HepG2 (cell line): ENCODE results near the gene KIF13A. TPM values are rescaled to one million over a fixed set of nuclear protein-coding genes. Genes with fewer than 3 reads are reported as not detected.

Source experiments
- GMEB1 ChIP-seq: sonication (generic); formaldehyde crosslinking; IDR thresholded peaks from 2 replicates; pipeline ENCODE4 v1.5.1; 2020; ENCODE audit warnings: missing genetic modification reagents, mild to moderate bottlenecking, borderline replicate concordance
- SP140L ChIP-seq: sonication (generic); formaldehyde crosslinking; IDR thresholded peaks from 2 replicates; pipeline ENCODE4 v1.4.0; 2020; ENCODE audit warnings: missing genetic modification reagents, borderline replicate concordance
- TFDP2 ChIP-seq: sonication (generic); formaldehyde crosslinking; IDR thresholded peaks from 2 replicates; pipeline ENCODE4 v1.4.0; 2020; ENCODE audit warnings: missing genetic modification reagents
- ZNF207 ChIP-seq: fragments of 450-650 bp; IDR thresholded peaks from 2 replicates; pipeline ENCODE4 v1.6.1; 2016; ENCODE audit warnings: antibody characterized with exemption, borderline replicate concordance
- ZNF264 ChIP-seq: sonication (generic); formaldehyde crosslinking; IDR thresholded peaks from 2 replicates; pipeline ENCODE4 v1.4.0; 2020; ENCODE audit warnings: missing genetic modification reagents
- ZNF331 ChIP-seq: sonication (generic); formaldehyde crosslinking; IDR thresholded peaks from 2 replicates; pipeline ENCODE4 v1.4.0; 2020; ENCODE audit warnings: missing genetic modification reagents
- ZNF496 ChIP-seq: sonication (generic); formaldehyde crosslinking; IDR thresholded peaks from 2 replicates; pipeline ENCODE4 v1.8.1; 2023; ENCODE audit warnings: mild to moderate bottlenecking, moderate library complexity, missing genetic modification reagents; ENCODE audit not compliant: insufficient replicate concordance
- ZNF609 ChIP-seq: sonication (generic); formaldehyde crosslinking; IDR thresholded peaks from 2 replicates; pipeline ENCODE4 v1.4.0; 2020; ENCODE audit warnings: mild to moderate bottlenecking, missing genetic modification reagents, borderline replicate concordance
- ZNF766 ChIP-seq: sonication (generic); formaldehyde crosslinking; IDR thresholded peaks from 2 replicates; pipeline ENCODE4 v1.5.0; 2020; ENCODE audit warnings: missing genetic modification reagents, borderline replicate concordance
- polyA plus RNA-seq, 8 experiments: library from polyadenylated mRNA; depleted of rRNA in 3 of 8; stranded (reverse) in 7 of 8; unstranded in 1 of 8; fragments of >200 nt; fragmentation: Illumina TruSeq in 4 of 8; extraction: Trizol in 4 of 8; gene quantifications; 2 replicates each; pipeline versions ENCODE4 v1.2.1 to v1.2.3, GENCODE V29; 2011 to 2016; ENCODE audit warnings: low read depth in 4 of 8, missing spikeins in 1 of 8, mixed read lengths in 1 of 8; ENCODE audit not compliant: insufficient read depth in 1 of 8
- total RNA-seq, 5 experiments: library from RNA; depleted of rRNA; stranded (reverse); fragments of >200 nt; fragmentation: Illumina TruSeq; extraction: Trizol; gene quantifications; 2 replicates each; pipeline ENCODE4 v1.2.3, GENCODE V29; 2016; ENCODE audit warnings: low read depth in 1 of 5
- TF ChIP-seq, protein P1 (sequence below), 2 experiments: sonication (generic) in 1 of 2; formaldehyde crosslinking in 1 of 2; IDR thresholded peaks; 2 replicates each; pipeline versions ENCODE4 v1.6.1 to v1.9.0; 2014 to 2022; ENCODE audit warnings: antibody characterized with exemption in 1 of 2, borderline replicate concordance in 1 of 2, inconsistent platforms in 1 of 2, low read depth in 1 of 2, missing genetic modification reagents in 1 of 2
- TF ChIP-seq, protein P2 (sequence below): sonication (generic); formaldehyde crosslinking; IDR thresholded peaks from 2 replicates; pipeline ENCODE4 v1.4.0; 2020; ENCODE audit warnings: mild to moderate bottlenecking, missing genetic modification reagents

The KIF13A gene
- total and polyA plus RNA-seq, 2 of the 13 experiments (the other 11 are each of a cell fraction or from before 2014, with no cell fraction given) = 21.1 to 37.2 TPM

- TF ChIP-seq, protein P1, sequence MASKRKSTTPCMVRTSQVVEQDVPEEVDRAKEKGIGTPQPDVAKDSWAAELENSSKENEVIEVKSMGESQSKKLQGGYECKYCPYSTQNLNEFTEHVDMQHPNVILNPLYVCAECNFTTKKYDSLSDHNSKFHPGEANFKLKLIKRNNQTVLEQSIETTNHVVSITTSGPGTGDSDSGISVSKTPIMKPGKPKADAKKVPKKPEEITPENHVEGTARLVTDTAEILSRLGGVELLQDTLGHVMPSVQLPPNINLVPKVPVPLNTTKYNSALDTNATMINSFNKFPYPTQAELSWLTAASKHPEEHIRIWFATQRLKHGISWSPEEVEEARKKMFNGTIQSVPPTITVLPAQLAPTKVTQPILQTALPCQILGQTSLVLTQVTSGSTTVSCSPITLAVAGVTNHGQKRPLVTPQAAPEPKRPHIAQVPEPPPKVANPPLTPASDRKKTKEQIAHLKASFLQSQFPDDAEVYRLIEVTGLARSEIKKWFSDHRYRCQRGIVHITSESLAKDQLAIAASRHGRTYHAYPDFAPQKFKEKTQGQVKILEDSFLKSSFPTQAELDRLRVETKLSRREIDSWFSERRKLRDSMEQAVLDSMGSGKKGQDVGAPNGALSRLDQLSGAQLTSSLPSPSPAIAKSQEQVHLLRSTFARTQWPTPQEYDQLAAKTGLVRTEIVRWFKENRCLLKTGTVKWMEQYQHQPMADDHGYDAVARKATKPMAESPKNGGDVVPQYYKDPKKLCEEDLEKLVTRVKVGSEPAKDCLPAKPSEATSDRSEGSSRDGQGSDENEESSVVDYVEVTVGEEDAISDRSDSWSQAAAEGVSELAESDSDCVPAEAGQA (IDR thresholded peaks at IDR 0.05; ENCODE audit: low read depth) = no peak
- TF ChIP-seq, protein P1 (CRISPR knock-in tag; IDR thresholded peaks at IDR 0.05; ENCODE audit: borderline replicate concordance) = no peak
- TF ChIP-seq, protein P2, sequence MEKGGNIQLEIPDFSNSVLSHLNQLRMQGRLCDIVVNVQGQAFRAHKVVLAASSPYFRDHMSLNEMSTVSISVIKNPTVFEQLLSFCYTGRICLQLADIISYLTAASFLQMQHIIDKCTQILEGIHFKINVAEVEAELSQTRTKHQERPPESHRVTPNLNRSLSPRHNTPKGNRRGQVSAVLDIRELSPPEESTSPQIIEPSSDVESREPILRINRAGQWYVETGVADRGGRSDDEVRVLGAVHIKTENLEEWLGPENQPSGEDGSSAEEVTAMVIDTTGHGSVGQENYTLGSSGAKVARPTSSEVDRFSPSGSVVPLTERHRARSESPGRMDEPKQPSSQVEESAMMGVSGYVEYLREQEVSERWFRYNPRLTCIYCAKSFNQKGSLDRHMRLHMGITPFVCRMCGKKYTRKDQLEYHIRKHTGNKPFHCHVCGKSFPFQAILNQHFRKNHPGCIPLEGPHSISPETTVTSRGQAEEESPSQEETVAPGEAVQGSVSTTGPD = no peak
- TF ChIP-seq ZNF609 (CRISPR knock-in tag) (no peak), ZNF207 (no peak), TFDP2 (CRISPR knock-in tag) (no peak), SP140L (CRISPR knock-in tag) (0 out of 2 replicates have a peak, but pooled peaks have one; percentile 65), GMEB1 (no peak; the same call in 1 of the 2 replicates), ZNF496 (CRISPR knock-in tag) (no peak), ZNF766 (CRISPR knock-in tag) (no peak), ZNF331 (CRISPR knock-in tag) (0 out of 2 replicates have a peak, but pooled peaks have one; percentile 8), ZNF264 (CRISPR knock-in tag) (no peak)
Observed at GRCh38 chr6:17744019-17744756, 243.2 kb downstream of the KIF13A start (continued).
